Caki2 (cell line): Measurements from ENCODE around the gene BMPR1B. TPM values are rescaled to one million over a fixed set of nuclear protein-coding genes. Genes with fewer than 3 reads are reported as not detected.
A peak's percentile ranks its signal among the peaks of the same experiment; 100 is the strongest.

ENCODE experiments used
- DNase-seq: peaks from one replicate; pipeline ENCODE4 v3.0.0-alpha.2; 2015; ENCODE audit warnings: low read depth
- in situ Hi-C: cut with HindIII; loops from 2 replicates; pipeline ENCODE4 v1.10.0; 2016; ENCODE audit warnings: low sequenced_read_pairs, low pct_unique_long_range_greater_than_20kb, mixed read lengths
- total RNA-seq: library from RNA; depleted of rRNA; stranded (reverse); fragments of >200 nt; shearing (Covaris generic); gene quantifications from 2 replicates; pipeline ENCODE4 v1.2.3, GENCODE V29; 2014; ENCODE audit warnings: low replicate concordance

The BMPR1B gene
- total RNA-seq, 1 experiment from 2014 or later, result 3.7 TPM

- peak; percentile 53 for DNase-seq
- in situ Hi-C loops, result no loop called here
These were observed 1.1 kb downstream of the BMPR1B start for GRCh38 chr4:94758700-94759399.

GRCh38 chr4:94759767-94760211 is 2.0 kb downstream of the BMPR1B start:
- in situ Hi-C loops, result no loop called here
- DNase-seq, result no peak

GRCh38 chr4:94762326-94762725 is 4.6 kb downstream of the BMPR1B start:
- in situ Hi-C loops, result no loop called here
- DNase-seq, result no peak

GRCh38 chr4:94763005-94763404 is 5.2 kb downstream of the BMPR1B start:
- in situ Hi-C loops, result no loop called here
- DNase-seq, result no peak

GRCh38 chr4:94763500-94763899 is 5.7 kb downstream of the BMPR1B start:
- no peak for DNase-seq
- in situ Hi-C loops, result no loop called here

GRCh38 chr4:94764069-94764468 is 6.3 kb downstream of the BMPR1B start:
- in situ Hi-C loops, result no loop called here
- DNase-seq, result no peak

- in situ Hi-C loops, result no loop called here
- no peak for DNase-seq
These were observed 7.4 kb downstream of the BMPR1B start for GRCh38 chr4:94765174-94765573.

- peak; percentile 22 for DNase-seq
- in situ Hi-C loops, result no loop called here
These were observed 7.9 kb downstream of the BMPR1B start for GRCh38 chr4:94765648-94766047.

GRCh38 chr4:94766856-94767255 is 9.1 kb downstream of the BMPR1B start:
- in situ Hi-C loops, result no loop called here
- DNase-seq, result no peak

GRCh38 chr4:94767446-94767845 is 9.7 kb downstream of the BMPR1B start:
- in situ Hi-C loops, result no loop called here
- no peak for DNase-seq

GRCh38 chr4:94782707-94783106 is 25.0 kb downstream of the BMPR1B start:
- in situ Hi-C loops, result no loop called here
- DNase-seq, result no peak

- in situ Hi-C loops, result no loop called here
These were observed 33.9 kb downstream of the BMPR1B start for GRCh38 chr4:94791701-94792100.

GRCh38 chr4:94798808-94799207 is 41.1 kb downstream of the BMPR1B start:
- DNase-seq, result no peak
- in situ Hi-C loops, result no loop called here

More at GRCh38 chr4:94791701-94792100, 33.9 kb downstream of the BMPR1B start:
- DNase-seq, result no peak

- in situ Hi-C loops, result no loop called here
- DNase-seq, result no peak
These were observed 43.3 kb downstream of the BMPR1B start for GRCh38 chr4:94801016-94801415.

- no peak for DNase-seq
- in situ Hi-C loops, result no loop called here
These were observed 44.3 kb downstream of the BMPR1B start for GRCh38 chr4:94802091-94802490.

GRCh38 chr4:94803181-94803580 is 45.4 kb downstream of the BMPR1B start:
- in situ Hi-C loops, result no loop called here

GRCh38 chr4:94804650-94805049 is 46.9 kb downstream of the BMPR1B start:
- in situ Hi-C loops, result no loop called here
- no peak for DNase-seq

More at GRCh38 chr4:94803181-94803580, 45.4 kb downstream of the BMPR1B start:
- DNase-seq, result no peak

- in situ Hi-C loops, result no loop called here
- DNase-seq, result no peak
These were observed 48.6 kb downstream of the BMPR1B start for GRCh38 chr4:94806376-94806775.

GRCh38 chr4:94811643-94812042 is 53.9 kb downstream of the BMPR1B start:
- DNase-seq, result no peak
- in situ Hi-C loops, result no loop called here

GRCh38 chr4:94813221-94813620 is 55.5 kb downstream of the BMPR1B start:
- no peak for DNase-seq
- in situ Hi-C loops, result no loop called here
